OCI-LY3 (cell line): Measurements from ENCODE around the gene INSIG1.

Experiments
- H2AFZ ChIP-seq: fragments of 200-600, 300-600 bp; shearing (Covaris generic); 2 replicates; pipeline ENCODE4 v1.6.0; 2014; ENCODE audit warnings: antibody characterized with exemption, low read depth, low read length
- H3K27ac ChIP-seq: fragments of 200-600, 300-600 bp; sonication (generic); 2 replicates; pipeline ENCODE4 v1.5.1; 2014; ENCODE audit warnings: mild to moderate bottlenecking, low read length, moderate library complexity, mixed read lengths
- H3K27me3 ChIP-seq: fragments of 200-600, 300-600 bp; sonication (generic); 2 replicates; pipeline ENCODE4 v1.6.1; 2014; ENCODE audit warnings: low read depth, low read length, mixed read lengths
- H3K36me3 ChIP-seq: fragments of 200-600, 300-600 bp; sonication (generic); replicated peaks from 2 replicates; pipeline ENCODE3; 2014; ENCODE audit warnings: low read depth, low read length, mixed read lengths
- H3K4me1 ChIP-seq: fragments of 300-600, 200-600 bp; sonication (generic); 2 replicates; pipeline ENCODE4 v1.6.1; 2014; ENCODE audit warnings: low read length, mixed read lengths
- H3K4me2 ChIP-seq: fragments of 200-600, 300-600 bp; sonication (generic); 2 replicates; pipeline ENCODE4 v1.6.1; 2014; ENCODE audit warnings: low read length, mixed read lengths
- H3K4me3 ChIP-seq: fragments of 300-600, 200-600 bp; sonication (generic); 2 replicates; pipeline ENCODE4 v1.5.1; 2014; ENCODE audit warnings: antibody characterized with exemption, mild to moderate bottlenecking, low read length, moderate library complexity
- H3K79me2 ChIP-seq: fragments of 300-600, 200-600 bp; shearing (Covaris generic); 2 replicates; pipeline ENCODE4 v1.6.1; 2014; ENCODE audit warnings: mild to moderate bottlenecking, low read length, mixed read lengths
- H3K9ac ChIP-seq: fragments of 300-600, 200-600 bp; shearing (Covaris generic); 2 replicates; pipeline ENCODE4 v1.6.0; 2014; ENCODE audit warnings: mild to moderate bottlenecking, low read length, moderate library complexity
- H3K9me3 ChIP-seq: fragments of 200-600, 300-600 bp; shearing (Covaris generic); 2 replicates; pipeline ENCODE4 v1.6.1; 2014; ENCODE audit warnings: low read length, mixed read lengths; ENCODE audit not compliant: insufficient read depth
- H4K20me1 ChIP-seq: fragments of 200-600, 300-600 bp; sonication (generic); 2 replicates; pipeline ENCODE4 v1.6.1; 2016; ENCODE audit warnings: low read length, mixed read lengths; ENCODE audit not compliant: insufficient read depth
- CTCF ChIP-seq: fragments of 200-600, 300-600 bp; sonication (generic); IDR thresholded peaks from 2 replicates; pipeline ENCODE4 v1.5.1; 2014; ENCODE audit warnings: antibody characterized with exemption, low read length, low read depth
- EZH2phosphoT487 ChIP-seq: fragments of 200-600 bp; shearing (Covaris generic); IDR thresholded peaks from 2 replicates; pipeline ENCODE4 v1.6.1; 2018; ENCODE audit warnings: antibody characterized with exemption, mixed run types, low read depth

The INSIG1 gene

GRCh38 chr7:155259866-155260497, 37.7 kb upstream of the INSIG1 start:
- Histone ChIP-seq H2AFZ (no peak overlapping the region), H3K9ac (no peak overlapping the region), H3K4me2 (no peak overlapping the region), H3K36me3 (no peaks in the 10 kb centered on the region), H3K9me3 (no peaks in the 10 kb centered on the region), H3K4me3 (no peak overlapping the region), H3K4me1 (peaks cover 7% of the 10 kb centered on the region; the same call in 1 of the 2 replicates), H3K79me2 (no peaks in the 10 kb centered on the region), H4K20me1 (no peaks in the 10 kb centered on the region), H3K27ac (no peak overlapping the region), H3K27me3 (no peaks in the 10 kb centered on the region)
- TF ChIP-seq CTCF, result no peak
- no peak for TF ChIP-seq EZH2phosphoT487

- H3K27ac ChIP-seq, result no peak overlapping the region
- no peaks in the 10 kb centered on the region for H3K27me3 ChIP-seq
- H3K9ac ChIP-seq, result no peak overlapping the region
- peaks cover 3% of the 10 kb centered on the region; the same call in 1 of the 2 replicates for H3K4me1 ChIP-seq
- H3K4me2 ChIP-seq, result no peak overlapping the region
- H3K36me3 ChIP-seq, result no peaks in the 10 kb centered on the region
- no peaks in the 10 kb centered on the region for H4K20me1 ChIP-seq
- H3K9me3 ChIP-seq, result no peaks in the 10 kb centered on the region
- H2AFZ ChIP-seq, result no peak overlapping the region
- no peak overlapping the region for H3K4me3 ChIP-seq
- no peaks in the 10 kb centered on the region for H3K79me2 ChIP-seq
- TF ChIP-seq CTCF (no peak), EZH2phosphoT487 (no peak)
These were observed 37.2 kb upstream of the INSIG1 start for GRCh38 chr7:155260498-155260872.

- H3K4me3 ChIP-seq, result no peak overlapping the region
- no peak overlapping the region for H3K4me2 ChIP-seq
- H3K79me2 ChIP-seq, result no peaks in the 10 kb centered on the region
- no peak overlapping the region for H3K27ac ChIP-seq
- no peak overlapping the region for H3K9ac ChIP-seq
- no peaks in the 10 kb centered on the region for H3K9me3 ChIP-seq
- no peaks in the 10 kb centered on the region for H4K20me1 ChIP-seq
- no peak overlapping the region for H2AFZ ChIP-seq
- no peaks in the 10 kb centered on the region for H3K4me1 ChIP-seq
- H3K36me3 ChIP-seq, result no peaks in the 10 kb centered on the region
- no peak for TF ChIP-seq CTCF
- no peak for TF ChIP-seq EZH2phosphoT487
- no peaks in the 10 kb centered on the region for H3K27me3 ChIP-seq
These were observed 36.4 kb upstream of the INSIG1 start for GRCh38 chr7:155261031-155261985.

DNA sequence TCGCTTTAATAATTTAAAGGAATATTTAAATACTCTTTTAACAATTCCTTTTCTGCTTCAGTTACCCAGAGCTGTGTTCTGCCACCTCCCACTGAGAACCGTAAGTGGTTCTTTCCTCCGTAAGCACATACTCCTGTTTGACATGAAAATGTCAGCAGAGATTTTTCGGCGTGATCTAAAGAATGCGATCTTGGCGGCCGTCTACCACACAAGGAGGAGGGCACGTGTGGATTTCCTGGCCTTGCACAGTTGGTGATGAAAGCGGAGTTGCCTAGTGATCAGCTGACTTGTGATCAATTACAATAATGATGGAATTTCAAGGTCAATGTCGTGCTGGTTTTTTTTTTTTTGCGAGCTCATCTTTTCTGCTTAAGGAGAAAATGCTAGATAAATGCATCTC, 35.6 kb upstream of the INSIG1 start:
- H3K9ac ChIP-seq, result no peak overlapping the region
- no peak overlapping the region for H3K27ac ChIP-seq

More for the DNA sequence above, 35.6 kb upstream of the INSIG1 start:
- Histone ChIP-seq H3K4me1 (no peaks in the 10 kb centered on the region), H3K9me3 (no peaks in the 10 kb centered on the region), H3K27me3 (no peaks in the 10 kb centered on the region), H4K20me1 (no peaks in the 10 kb centered on the region), H3K4me2 (no peak overlapping the region), H3K36me3 (no peaks in the 10 kb centered on the region), H2AFZ (no peak overlapping the region), H3K79me2 (no peaks in the 10 kb centered on the region), H3K4me3 (no peak overlapping the region)
- TF ChIP-seq EZH2phosphoT487 (no peak), CTCF (no peak)
